Superior temporal gyrus (tissue), 1 donor: ENCODE measurements around the gene GTPBP1.
A peak's percentile ranks its signal among the peaks of the same experiment; 100 is the strongest.

ENCODE experiments used
- DNase-seq: peaks from one replicate; pipeline ENCODE4 v3.0.0-alpha.2; 2016; ENCODE audit errors: extremely low spot score

GTPBP1 gene

DNA sequence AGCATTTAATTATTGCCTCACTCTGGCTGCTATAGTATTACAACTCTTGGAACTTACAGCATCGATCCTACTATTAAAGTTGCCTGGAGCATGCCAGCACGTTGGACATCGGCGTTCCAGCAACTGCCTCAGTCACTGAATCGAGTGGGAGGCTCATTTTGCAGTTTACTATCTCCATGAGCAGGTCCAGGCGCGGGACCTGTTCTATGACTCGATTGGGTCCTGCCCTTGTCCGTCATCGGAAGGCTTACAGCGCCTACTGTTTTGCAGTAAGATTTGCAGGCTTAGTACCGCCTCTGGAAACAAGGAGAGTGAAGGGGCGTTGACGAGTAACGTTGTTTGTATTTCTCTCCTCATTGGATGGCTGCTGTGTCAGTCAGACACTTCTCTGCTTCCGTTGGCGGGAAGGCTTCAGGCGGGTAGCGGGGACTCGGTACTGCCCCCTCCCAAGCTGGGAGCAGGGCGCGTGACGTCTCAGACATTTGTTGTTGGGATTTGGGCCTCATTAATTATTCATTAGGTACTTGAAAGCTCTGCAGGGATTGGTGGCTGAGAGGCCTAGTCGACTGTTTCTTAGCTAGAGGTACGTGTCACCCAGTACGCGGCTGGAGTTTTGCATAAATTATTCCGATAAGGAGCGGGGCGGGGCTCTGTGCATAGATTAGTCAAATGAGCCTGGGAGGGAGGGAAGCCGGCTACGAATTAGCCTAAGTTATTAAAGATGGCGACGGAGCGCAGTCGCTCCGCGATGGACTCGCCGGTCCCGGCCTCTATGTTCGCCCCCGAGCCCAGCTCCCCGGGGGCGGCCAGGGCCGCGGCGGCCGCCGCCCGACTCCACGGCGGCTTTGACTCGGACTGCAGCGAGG, at the start of gene GTPBP1:
TSS of gene GTPBP1 (plus strand) at position 710 of the 866 bp plus-strand sequence. CDS start at position 722, 12 bp downstream.
- peak; percentile 100 for DNase-seq

GRCh38 chr22:38656256-38657044, 49.3 kb upstream of the GTPBP1 start, which contains the start of the genes CBY1 and FAM227A:
TSS of gene CBY1 (plus strand) at chr22:38656638. CDS start at chr22:38668055, 11,417 bp downstream.
TSS of gene FAM227A (minus strand) at chr22:38656392. CDS start at chr22:38650168, 6,224 bp downstream.
- peak; percentile 94 for DNase-seq

GRCh38 chr22:38657045-38657909, 48.5 kb upstream of the GTPBP1 start:
- peak; percentile 50 for DNase-seq

GRCh38 chr22:38674888-38675287, 30.9 kb upstream of the GTPBP1 start:
- DNase-seq = no peak

DNA sequence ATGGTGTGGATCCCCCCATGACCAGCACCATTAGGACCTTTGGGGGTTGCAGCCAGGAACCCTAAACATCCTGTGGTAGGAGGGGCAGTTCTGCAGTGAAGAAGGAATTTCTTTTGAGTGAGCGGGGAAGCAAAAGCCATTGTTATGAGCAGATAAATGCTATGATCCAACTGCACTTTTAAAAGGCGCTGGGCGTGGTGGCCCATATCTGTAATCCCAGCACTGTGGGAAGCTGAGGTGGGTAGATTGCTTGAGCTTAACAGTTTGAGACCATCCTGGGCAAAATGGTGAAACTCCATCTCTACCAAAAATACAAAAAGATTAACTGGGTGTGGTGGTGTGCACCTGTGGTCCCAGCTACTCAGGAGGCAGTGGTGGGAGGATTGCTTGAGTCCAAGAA, 29.9 kb upstream of the GTPBP1 start:
- DNase-seq = no peak

- peak; percentile 94 for DNase-seq
These were observed 24.0 kb upstream of the GTPBP1 start, which contains the start of gene TOMM22 for GRCh38 chr22:38681582-38682335. TSS of gene TOMM22 (plus strand) at chr22:38681957. CDS start at chr22:38681979, 22 bp downstream.

- no peak for DNase-seq
These were observed 20.8 kb upstream of the GTPBP1 start for GRCh38 chr22:38684895-38685294.

DNA sequence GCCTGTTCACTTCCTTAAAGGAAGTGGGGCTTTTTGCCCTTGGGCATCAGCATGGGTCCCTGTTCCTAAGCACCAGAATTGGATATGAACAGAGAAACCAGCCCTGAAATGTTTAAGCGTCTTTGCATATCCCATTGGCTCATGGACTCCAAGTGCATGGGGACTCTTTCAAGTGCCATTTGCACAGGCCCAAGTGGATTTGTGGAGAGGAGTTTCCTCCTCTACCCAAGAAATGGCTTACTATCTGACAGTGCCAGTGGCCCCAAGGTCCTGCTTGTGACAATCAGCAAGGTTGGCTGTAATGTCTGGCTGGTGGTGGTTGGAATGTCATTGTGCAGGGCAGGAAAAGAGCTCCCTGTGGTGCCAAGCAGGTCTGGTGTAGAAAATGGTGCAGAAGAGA, 20.0 kb upstream of the GTPBP1 start:
- DNase-seq = no peak

GRCh38 chr22:38689651-38690050, 16.1 kb upstream of the GTPBP1 start:
- no peak for DNase-seq

DNA sequence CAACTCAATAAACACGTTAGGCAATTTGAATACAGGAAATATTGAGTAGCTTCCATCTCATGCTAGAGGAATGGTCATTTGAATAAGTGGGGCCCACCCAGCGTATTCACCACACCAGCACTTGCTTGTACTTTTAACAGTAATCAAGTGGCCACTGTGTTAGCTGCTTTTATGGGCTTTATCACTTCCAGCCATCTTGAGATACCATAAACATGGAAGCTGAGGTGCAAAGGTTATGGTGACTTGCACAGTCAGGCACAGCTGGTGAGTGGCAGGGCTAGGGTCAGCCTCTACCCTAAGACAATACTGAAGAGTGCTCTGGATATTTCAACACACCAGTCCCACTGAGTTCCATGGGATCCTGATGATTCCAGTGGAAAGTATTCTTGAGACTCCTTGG, 11.7 kb upstream of the GTPBP1 start:
- DNase-seq = no peak

- DNase-seq = no peak
These were observed 10.8 kb upstream of the GTPBP1 start for GRCh38 chr22:38694940-38695339.

DNA sequence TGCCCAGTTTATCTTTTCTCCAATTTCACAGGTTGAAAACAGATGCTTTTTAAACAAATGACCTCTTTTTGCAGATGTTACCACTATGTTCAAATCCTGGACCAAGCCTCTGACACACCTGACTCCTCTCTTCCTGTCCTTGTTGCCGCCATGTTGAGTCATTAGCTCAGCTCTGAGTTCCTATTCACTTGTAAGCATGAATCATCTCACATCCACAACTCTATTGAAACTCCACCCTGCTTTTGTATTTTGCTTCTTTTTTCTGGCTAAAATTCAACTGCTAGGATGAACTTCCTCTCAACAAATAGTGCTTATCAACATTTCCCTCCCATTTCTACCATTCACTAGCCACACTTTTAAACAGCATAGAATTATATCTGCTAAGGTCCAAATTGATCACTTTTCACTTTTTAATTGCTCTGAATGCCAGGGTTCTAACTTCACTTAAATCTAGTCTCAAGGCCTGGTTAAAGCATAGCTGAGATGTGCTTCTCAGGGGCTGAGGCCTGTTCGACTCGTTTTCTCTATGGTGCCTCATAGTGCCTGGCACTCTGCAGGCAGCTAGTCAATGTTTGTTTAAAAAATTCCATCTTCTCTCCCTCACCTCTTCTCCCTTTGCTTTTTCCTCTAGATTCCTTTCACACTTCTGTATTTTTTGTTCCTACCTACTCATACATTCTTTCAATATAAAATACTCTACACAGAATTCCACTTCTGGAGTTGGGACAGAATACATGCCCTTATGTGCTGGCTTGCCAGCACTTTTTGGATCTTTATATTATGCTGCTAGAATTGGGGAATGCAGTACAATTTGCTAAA, 8.9 kb upstream of the GTPBP1 start:
- peak; percentile 56 for DNase-seq

DNA sequence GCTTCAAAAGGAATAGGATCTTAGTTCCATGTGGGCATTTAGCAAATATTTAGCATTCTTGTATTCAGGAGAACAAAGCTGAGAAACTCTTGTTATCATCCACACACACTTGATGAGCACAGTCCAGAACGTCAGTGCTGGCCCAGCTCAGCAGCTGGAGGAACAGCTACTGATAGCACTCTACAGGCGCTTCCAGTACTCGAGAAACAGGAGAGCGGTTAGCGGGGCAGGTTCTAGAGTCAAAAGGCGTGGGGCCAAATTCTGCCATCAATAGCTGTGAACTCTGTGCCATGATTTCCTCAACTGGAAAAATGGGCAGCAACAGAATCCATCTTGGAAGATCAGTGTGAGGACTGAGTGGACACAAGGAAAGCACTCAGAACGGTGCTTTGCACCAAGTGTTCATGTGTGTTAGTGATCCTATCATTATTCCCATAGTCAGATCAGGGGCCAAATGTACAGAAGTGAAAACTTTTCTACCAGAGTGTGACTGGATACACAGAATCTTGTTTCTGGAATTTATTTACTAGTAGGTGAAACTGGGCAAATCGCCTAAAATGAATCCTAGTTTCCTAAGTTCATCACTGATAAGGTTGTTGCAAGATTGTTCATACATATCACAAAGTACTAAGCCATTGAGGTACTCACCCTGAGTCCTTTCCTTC, 8.2 kb upstream of the GTPBP1 start:
- peak; percentile 48 for DNase-seq

DNA sequence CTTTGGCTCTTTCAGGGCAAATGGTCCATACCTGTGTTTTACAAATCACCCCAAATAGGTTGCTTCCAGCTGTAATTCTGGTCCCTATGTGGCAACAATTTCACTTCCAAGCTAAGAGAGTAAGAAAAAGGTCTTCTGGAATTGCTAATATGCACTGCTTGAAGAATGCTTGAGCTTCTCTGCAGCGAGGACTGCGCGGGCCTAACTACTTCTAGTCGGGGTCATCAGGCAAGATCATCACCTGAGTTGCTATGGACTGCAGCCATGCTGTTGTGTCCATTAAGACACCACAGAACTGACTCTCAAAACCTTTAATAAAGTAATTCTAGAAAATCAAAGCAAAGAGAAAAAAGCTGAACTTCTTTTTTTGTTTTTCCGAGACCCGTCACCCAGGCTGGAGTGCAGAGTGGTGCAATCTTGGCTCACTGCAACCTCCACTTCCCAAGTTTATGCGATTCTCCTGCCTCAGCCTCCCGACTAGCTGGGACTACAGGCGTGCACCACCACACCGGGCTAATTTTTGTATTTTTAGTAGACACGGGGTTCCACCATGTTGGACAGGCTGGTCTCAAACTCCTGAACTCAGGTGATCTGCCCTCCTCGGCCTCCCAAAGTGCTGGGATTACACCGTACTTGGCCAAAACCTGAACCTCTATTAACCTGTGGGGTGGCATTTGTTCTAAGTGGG, 7.2 kb upstream of the GTPBP1 start:
- no peak for DNase-seq

- DNase-seq = peak; percentile 30
These were observed 6.6 kb upstream of the GTPBP1 start for GRCh38 chr22:38699143-38699542.

DNA sequence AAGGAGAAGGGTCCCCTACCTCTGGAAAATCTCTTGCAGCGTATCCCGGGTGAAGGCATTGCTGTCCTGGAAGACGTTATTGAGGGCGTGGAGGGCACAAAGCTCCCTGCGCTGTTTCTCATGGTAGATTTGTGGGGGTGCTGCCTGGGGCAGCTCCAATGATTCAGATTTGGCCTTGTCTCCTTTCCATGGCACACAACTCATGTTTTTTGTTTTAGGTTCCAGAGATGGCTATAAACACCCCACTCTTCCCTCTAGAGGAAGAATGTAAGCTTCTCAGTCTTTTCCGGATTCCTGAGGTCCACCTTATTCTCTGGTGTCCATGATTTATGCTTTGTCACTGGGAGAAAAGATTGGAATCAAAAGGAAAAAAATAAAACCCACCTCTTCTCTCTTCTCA, 6.0 kb upstream of the GTPBP1 start:
- peak; percentile 42 for DNase-seq

DNA sequence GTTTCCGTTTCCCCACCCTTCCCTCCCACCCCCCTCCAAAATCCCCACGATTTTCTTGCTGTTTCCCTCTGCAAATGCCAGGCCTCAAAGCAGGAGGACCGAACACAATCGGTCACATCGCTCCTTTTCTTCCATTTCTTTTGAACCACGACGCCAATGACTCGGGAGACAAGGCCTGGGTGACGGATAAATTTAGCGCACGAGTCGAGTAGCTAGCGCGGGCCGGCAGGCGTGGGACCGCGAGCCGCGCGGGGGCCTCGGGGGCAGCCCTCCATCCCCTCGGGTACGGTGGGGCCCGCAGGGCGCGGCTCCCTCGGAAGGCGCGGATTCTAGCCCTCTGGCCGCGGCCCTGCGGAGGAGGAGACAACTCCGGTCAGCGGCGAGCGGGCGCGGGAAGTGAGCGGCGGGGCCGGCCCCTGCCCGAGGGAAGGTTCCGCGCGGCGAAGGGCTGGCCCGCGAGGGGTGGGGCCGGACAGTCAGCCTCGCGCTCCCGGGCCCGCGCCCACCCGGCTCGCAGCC, 5.4 kb upstream of the GTPBP1 start:
- peak; percentile 35 for DNase-seq
